Panc1 (cell line): ENCODE measurements around the gene HSPB9.

Experiments used
- POLR2AphosphoS5 ChIP-seq: IDR thresholded peaks from 2 replicates; pipeline ENCODE4 v1.6.1; 2012; ENCODE audit warnings: mild to moderate bottlenecking, low read depth, low read length, moderate library complexity
- REST ChIP-seq, 2 experiments: IDR thresholded peaks; 2 replicates each; pipeline ENCODE4 v1.6.1; 2011 to 2012; ENCODE audit warnings: low read depth in 2 of 2, control low read depth in 1 of 2, low read length in 1 of 2, mild to moderate bottlenecking in 1 of 2, moderate library complexity in 1 of 2; ENCODE audit not compliant: insufficient read depth in 1 of 2
- SIN3A ChIP-seq: IDR thresholded peaks from 2 replicates; pipeline ENCODE4 v1.6.1; 2012; ENCODE audit warnings: low read depth, mild to moderate bottlenecking, low read length, moderate library complexity, borderline replicate concordance; ENCODE audit not compliant: insufficient read depth
- TCF7L2 ChIP-seq: IDR thresholded peaks from 2 replicates; pipeline ENCODE4 v1.6.1; 2011; ENCODE audit warnings: mild to moderate bottlenecking, low read depth, low read length, inconsistent platforms
- TF ChIP-seq, protein P1 (sequence below): fragments of 450-650 bp; IDR thresholded peaks from 2 replicates; pipeline ENCODE4 v1.5.1; 2017; ENCODE audit warnings: mild to moderate bottlenecking

- TF ChIP-seq, protein P1, sequence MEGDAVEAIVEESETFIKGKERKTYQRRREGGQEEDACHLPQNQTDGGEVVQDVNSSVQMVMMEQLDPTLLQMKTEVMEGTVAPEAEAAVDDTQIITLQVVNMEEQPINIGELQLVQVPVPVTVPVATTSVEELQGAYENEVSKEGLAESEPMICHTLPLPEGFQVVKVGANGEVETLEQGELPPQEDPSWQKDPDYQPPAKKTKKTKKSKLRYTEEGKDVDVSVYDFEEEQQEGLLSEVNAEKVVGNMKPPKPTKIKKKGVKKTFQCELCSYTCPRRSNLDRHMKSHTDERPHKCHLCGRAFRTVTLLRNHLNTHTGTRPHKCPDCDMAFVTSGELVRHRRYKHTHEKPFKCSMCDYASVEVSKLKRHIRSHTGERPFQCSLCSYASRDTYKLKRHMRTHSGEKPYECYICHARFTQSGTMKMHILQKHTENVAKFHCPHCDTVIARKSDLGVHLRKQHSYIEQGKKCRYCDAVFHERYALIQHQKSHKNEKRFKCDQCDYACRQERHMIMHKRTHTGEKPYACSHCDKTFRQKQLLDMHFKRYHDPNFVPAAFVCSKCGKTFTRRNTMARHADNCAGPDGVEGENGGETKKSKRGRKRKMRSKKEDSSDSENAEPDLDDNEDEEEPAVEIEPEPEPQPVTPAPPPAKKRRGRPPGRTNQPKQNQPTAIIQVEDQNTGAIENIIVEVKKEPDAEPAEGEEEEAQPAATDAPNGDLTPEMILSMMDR = no peak
- no peak for TF ChIP-seq REST (IDR thresholded peaks at IDR 0.05; ENCODE audit: insufficient read depth in 1 of 2, low read depth in 2 of 2, low read length in 1 of 2)
- TF ChIP-seq SIN3A = no peak
- no peak for TF ChIP-seq TCF7L2
- TF ChIP-seq POLR2AphosphoS5 = no peak
Observed at GRCh38 chr17:42114118-42114517, 8.5 kb upstream of the HSPB9 start.
